Measurements from ENCODE around the gene TMEM258.

- no peak for TF ChIP-seq BHLHE40 (IDR thresholded peaks at IDR 0.05; ENCODE audit: borderline replicate concordance)
- TF ChIP-seq ELF4 (IDR thresholded peaks at IDR 0.05), result no peak
- no peak for TF ChIP-seq SUZ12 (IDR thresholded peaks at IDR 0.05)
- no peak for TF ChIP-seq SP1 (IDR thresholded peaks at IDR 0.05)
- no peak for TF ChIP-seq FOXA1 (IDR thresholded peaks at IDR 0.05)
- no peak for TF ChIP-seq L3MBTL2 (conservative IDR thresholded peaks at IDR 0.05)
- TF ChIP-seq ZNF384 (IDR thresholded peaks at IDR 0.05), result no peak
- no peak for TF ChIP-seq ARNT (IDR thresholded peaks at IDR 0.05)
Observed at GRCh38 chr11:61793829-61794204, 1.4 kb upstream of the TMEM258 start.

Data from HEK293T (cell line).